ENCODE results near the gene CDSN. TPM values are rescaled to one million over a fixed set of nuclear protein-coding genes. Genes with fewer than 3 reads are reported as not detected.

Gene CDSN
- total and polyA plus RNA-seq, 2 experiments from 2014 or later, result 0.07 TPM; not detected in 1

GRCh38 chr6:31114970-31115849 lies 5.0 kb downstream of the CDSN start:
- H3K27me3 Mint-ChIP-seq (ENCODE audit: insufficient read depth, low read depth, poor library complexity), result peaks cover 18% of the 10 kb centered on the region
- Histone ChIP-seq H3K9me2 (ENCODE audit: insufficient read depth) (peaks cover 7% of the 10 kb centered on the region; the same call in 1 of the 2 replicates), H3K4me1 (ENCODE audit: insufficient read depth) (peaks cover 16% of the 10 kb centered on the region), H3F3A (replicated peaks; ENCODE audit: low read depth) (no peaks in the 10 kb centered on the region), H3K27me3 (ENCODE audit: insufficient read depth) (no peaks in the 10 kb centered on the region), H3K4me3 (no peak overlapping the region), H3K4me2 (peak overlapping the region; percentile 64; the same call in 1 of the 2 replicates), H3K36me3 (ENCODE audit: insufficient read depth) (no peaks in the 10 kb centered on the region), H2AFZ (peak overlapping the region; percentile 45), H4K20me1 (replicated peaks; ENCODE audit: insufficient read depth) (no peaks in the 10 kb centered on the region), H3K27ac (ENCODE audit: low read depth) (no peak overlapping the region), H3K79me2 (replicated peaks; ENCODE audit: insufficient read depth) (no peaks in the 10 kb centered on the region)
- no peak for TF ChIP-seq STAT1 (IDR thresholded peaks at IDR 0.05; ENCODE audit: unreplicated experiment)
- TF ChIP-seq CREB1 (CRISPR knock-in tag; IDR thresholded peaks at IDR 0.05; ENCODE audit: low read depth), result no peak
- peak; percentile 36 to 67; a peak in 3 of 4 replicates for TF ChIP-seq CTCF (conservative IDR thresholded peaks at IDR 0.05; ENCODE audit: low read depth in 2 of 2)
- peaks cover 31% of the 10 kb centered on the region for H3K4me1 Mint-ChIP-seq
- ATAC-seq, result peak; percentile 67
- peak; percentile 70 for DNase-seq (ENCODE audit: low spot score)
- H3K27ac Mint-ChIP-seq, result no peak overlapping the region
- no peak overlapping the region; the same call in 2 of the 3 replicates for H3K4me3 Mint-ChIP-seq
- H3K9me3 Mint-ChIP-seq, result no peaks in the 10 kb centered on the region; the same call in 2 of the 3 replicates
- H3K36me3 Mint-ChIP-seq (ENCODE audit: low read depth), result no peaks in the 10 kb centered on the region; the same call in 2 of the 3 replicates

- DNase-seq (ENCODE audit: low spot score), result peak; percentile 24
- no peak for TF ChIP-seq JUNB (IDR thresholded peaks at IDR 0.05; ENCODE audit: unreplicated experiment)
- no peak for TF ChIP-seq REST (IDR thresholded peaks at IDR 0.05; ENCODE audit: unreplicated experiment)
- TF ChIP-seq NANOG (IDR thresholded peaks at IDR 0.05; ENCODE audit: borderline replicate concordance), result no peak
- no peak for TF ChIP-seq ZNF114 (CRISPR knock-in tag; IDR thresholded peaks at IDR 0.05)
- no peak for TF ChIP-seq POLR2AphosphoS5 (IDR thresholded peaks at IDR 0.05; ENCODE audit: low read depth)
- no peak for TF ChIP-seq EZH2 (IDR thresholded peaks at IDR 0.05; ENCODE audit: low read depth, unreplicated experiment)
- TF ChIP-seq EZH2phosphoT487 (IDR thresholded peaks at IDR 0.05; ENCODE audit: unreplicated experiment), result no peak
- TF ChIP-seq ZNF331 (CRISPR knock-in tag; IDR thresholded peaks at IDR 0.05; ENCODE audit: low read depth), result no peak
Measured at GRCh38 chr6:31114541-31114878, 5.7 kb downstream of the CDSN start, which contains the start of gene PSORS1C1. PSORS1C1 (plus strand) TSS chr6:31114800; CDS start chr6:31129633, 14,833 bp downstream.

More at GRCh38 chr6:31114541-31114878, 5.7 kb downstream of the CDSN start, which contains the start of gene PSORS1C1:
- Histone ChIP-seq H3K36me3 (ENCODE audit: insufficient read depth) (no peaks in the 10 kb centered on the region), H3K79me2 (replicated peaks; ENCODE audit: insufficient read depth) (no peaks in the 10 kb centered on the region), H4K20me1 (replicated peaks; ENCODE audit: insufficient read depth) (no peaks in the 10 kb centered on the region), H3K27ac (ENCODE audit: low read depth) (no peak within 1 kb of the TSS), H3K9me2 (ENCODE audit: insufficient read depth) (peaks cover 7% of the 10 kb centered on the region; the same call in 1 of the 2 replicates), H3K4me3 (no peak within 1 kb of the TSS), H3K4me2 (peak within 1 kb of the TSS; percentile 64), H3K4me1 (ENCODE audit: insufficient read depth) (peaks cover 16% of the 10 kb centered on the region), H3F3A (replicated peaks; ENCODE audit: low read depth) (no peaks in the 10 kb centered on the region), H3K27me3 (ENCODE audit: insufficient read depth) (no peaks in the 10 kb centered on the region), H2AFZ (peak within 1 kb of the TSS; percentile 45)
- peaks cover 37% of the 10 kb centered on the region for H3K4me1 Mint-ChIP-seq
- H3K27ac Mint-ChIP-seq, result 0 out of 2 replicates have a peak within 1 kb of the TSS, but pooled peaks have one; percentile 35
- no peaks in the 10 kb centered on the region; the same call in 2 of the 3 replicates for H3K9me3 Mint-ChIP-seq
- no peaks in the 10 kb centered on the region; the same call in 2 of the 3 replicates for H3K36me3 Mint-ChIP-seq (ENCODE audit: low read depth)
- H3K4me3 Mint-ChIP-seq, result no peak within 1 kb of the TSS; the same call in 2 of the 3 replicates
- H3K27me3 Mint-ChIP-seq (ENCODE audit: insufficient read depth, low read depth, poor library complexity), result peaks cover 20% of the 10 kb centered on the region
- ATAC-seq, result peak; percentile 15
